ENCODE data around the gene METTL23. TPM values are rescaled to one million over a fixed set of nuclear protein-coding genes. Genes with fewer than 3 reads are reported as not detected.
"Not testable (repeated sequence)": the region's sequence is repeated elsewhere in the genome, so short reads cannot be mapped to it uniquely, and the experiment has no call there.

METTL23 gene
- total RNA-seq, 1 donor from 2014 or later: 22.8 TPM

DNA sequence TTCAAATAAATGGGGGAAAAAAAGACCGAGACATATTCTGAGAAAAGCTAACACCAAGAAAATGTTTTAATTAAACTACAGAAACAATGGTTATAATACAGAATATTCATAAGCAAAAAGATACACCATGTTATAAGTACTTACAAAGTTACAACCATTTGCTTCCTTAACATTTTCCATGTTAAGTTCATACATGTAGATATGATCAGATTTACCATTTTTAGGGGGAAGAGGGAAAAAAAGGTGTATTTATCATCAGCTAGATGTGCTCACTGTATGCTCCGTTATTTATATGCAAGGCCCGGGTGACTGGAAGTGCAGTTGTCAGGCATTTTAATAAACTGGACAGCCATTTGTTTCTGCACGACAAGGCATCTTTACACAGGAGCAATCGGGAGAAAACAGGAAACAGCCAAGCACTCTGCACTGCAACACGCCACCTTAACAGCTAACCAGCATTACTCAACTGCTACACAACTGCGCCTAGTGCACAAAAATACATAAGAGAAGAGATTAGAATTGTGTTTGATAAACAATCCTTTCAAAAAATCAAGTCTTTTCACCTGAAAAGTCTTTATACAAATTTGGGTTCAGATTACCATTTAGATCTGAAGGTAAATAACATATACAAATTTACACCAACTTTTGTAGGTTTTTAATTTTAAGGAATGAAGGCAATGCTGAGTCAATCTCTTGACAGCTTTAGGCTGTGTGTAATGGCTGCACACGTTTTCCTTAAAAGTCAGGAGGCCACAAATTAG, 7.6 kb downstream of the METTL23 start:
- peak; percentile 55 to 80 for DNase-seq (ENCODE audit: low read depth in 2 of 2)

DNA sequence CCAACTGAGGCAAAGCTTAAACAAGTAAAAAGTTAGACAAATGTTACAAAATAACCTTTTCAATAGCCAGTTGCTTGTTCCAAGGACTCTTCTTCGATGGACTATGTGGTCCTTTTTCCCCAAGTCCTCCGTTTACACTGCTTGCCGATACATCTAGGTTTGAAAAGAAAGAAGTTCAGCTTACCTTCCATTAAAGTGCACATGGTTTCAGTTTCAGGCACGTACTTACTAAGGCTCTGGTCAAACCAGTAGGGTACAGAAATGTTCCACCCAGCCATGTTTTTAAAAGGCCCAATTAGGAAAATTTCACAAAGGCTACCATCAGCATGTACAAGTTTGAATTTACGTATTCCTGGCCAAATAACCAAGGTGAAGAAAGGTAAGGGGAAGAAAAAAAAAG, 8.4 kb downstream of the METTL23 start:
- peak; percentile 60 to 69 for DNase-seq (ENCODE audit: low read depth in 2 of 2)

DNA sequence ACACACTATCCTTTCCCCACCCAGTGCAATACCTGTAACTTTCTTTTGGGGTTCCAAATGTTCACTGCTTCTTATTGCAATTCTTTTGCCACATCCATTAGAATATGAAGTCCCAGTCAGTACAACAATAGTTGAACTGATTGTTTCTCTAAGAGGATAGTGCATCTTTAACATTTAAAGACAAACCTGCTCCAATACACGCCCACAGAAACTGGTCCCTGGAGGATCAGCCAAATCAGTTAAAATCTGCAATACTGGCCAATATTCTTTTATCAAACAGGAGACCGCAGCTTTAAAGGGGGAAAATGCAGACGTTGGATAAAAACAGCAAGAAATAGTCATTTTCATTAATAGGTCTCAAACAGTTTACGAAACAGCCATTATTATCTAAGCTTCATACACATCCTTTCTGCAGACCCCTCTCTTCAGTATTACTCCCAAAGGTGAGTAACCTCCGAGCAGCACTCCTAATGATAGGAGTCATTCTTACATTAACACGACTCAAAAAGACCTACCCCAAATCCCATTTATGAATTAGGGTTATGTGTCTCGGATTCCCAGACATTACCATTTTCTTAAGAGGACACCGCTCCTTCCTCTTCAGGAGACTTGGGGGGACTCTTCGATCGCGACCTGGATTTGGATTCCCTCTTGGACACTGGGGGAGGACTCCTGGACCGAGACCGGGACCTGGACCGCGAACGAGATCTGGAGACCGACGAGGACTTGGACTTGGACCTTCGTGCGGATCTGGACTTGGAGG, 9.1 kb downstream of the METTL23 start:
- no peak for DNase-seq (ENCODE audit: low read depth in 2 of 2)

DNA sequence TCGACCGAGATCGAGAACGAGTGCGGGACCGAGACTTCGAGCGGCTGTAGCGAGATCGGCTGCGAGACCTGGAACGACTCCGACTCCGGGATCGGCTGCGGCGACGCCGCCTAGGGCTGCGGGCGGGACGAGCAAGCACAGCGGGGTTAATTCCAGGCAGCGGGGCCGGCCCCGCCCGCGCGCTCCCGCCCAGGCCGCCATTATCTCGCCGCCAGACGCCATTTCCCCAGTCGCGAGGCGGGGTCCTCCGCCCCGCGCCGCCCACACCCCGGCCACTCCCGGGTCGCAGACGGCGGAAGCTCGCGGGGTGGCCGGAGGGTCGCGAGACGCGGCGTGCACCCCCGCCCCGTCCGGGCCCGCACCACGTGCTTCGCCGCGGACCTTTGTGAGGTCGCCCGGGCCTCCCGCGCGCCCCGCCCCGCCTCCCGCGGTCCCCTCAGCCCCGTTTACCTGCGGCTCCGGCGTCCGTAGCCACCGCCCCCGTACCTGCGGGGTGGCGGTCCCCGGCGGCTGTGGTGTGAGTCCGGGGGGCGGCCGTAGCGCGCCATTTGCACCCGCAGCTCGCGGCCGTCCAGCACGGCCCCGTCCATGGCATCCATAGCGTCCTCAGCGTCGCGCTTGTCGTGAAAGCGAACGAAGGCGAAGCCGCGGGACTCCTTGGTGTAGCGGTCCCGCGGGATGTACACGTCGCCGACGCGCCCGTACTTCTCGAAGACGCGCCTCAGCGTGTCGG, 9.9 kb downstream of the METTL23 start:
- peak; percentile 78 to 85 for DNase-seq (ENCODE audit: low read depth in 2 of 2)

DNA sequence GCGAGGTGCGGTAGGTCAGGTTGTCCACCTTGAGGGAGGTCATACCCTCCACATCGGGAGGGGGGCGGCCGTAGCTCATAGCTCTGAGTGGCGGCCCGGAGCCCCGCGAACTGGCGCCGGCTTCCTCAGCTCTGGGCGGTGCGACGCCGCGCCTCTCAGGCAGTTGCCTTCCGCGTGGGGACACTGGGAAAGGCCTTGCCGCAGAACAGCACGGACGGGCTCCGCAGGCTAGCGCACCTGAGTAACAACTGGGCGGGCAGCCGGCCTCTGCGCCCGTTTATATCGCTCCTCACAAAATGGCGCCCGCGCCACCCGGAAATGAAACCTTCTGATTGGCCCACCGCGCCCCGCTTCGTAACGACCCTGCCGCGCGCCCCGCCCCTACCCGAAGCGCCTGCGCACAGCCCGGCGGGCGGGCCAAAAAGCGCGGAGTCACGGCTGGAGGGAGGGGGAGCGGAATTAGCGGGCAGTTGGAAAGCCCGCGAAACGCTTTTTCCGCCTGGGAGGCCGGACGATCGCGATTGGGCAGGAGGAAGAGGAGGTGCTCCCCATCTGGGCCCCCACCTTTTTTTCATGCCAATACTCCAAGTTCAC, 10.5 kb downstream of the METTL23 start, which contains the start of gene SRSF2:
Gene SRSF2 (minus strand): TSS at position 250 of the 594 bp plus-strand sequence. CDS start 171 bp downstream, at position 79.
- peak; percentile 99 for DNase-seq (ENCODE audit: low read depth in 2 of 2)

DNA sequence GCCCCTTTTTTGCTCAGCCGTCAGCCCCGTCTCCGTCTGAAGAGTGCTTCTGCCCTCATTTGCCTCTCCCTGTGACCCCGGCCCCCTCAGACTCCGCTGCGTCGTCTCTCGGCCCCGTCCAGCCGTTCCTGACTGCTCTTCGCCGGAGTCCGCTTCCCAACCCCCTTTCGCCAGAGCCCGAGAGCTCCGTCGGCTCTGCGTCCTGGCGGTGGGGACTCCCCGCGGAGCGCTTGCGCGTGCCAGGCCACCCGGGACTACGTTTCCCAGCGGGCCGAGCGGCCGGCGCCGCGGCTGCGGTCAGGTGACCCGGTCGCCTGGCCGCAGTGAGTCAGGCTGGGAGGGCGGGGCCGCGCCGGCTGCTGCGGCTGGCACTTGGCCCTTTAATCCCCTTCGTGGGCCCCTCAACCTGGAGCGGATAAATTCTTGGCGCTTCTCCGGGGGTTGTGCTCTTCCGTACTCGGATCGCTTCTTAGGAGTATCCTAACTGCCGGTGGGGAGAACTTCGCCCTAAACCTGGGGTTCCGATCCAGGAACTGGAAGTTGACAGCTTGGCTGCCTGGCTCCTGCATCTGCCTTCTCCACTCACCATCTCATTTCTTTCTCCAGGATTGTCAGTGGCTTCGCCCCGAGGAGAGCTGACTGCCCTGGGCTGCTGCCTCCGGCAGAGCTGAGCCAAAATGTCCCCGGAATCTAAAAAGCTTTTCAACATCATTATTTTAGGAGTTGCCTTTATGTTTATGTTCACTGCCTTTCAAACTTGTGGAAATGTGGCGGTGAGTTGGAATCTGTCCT, 11.2 kb downstream of the METTL23 start, which contains the start of gene MFSD11:
Gene MFSD11 (plus strand): TSS at position 444 of the 792 bp plus-strand sequence. CDS start 234 bp downstream, at position 678.
- DNase-seq (ENCODE audit: low read depth in 2 of 2): peak; percentile 96 to 97

DNA sequence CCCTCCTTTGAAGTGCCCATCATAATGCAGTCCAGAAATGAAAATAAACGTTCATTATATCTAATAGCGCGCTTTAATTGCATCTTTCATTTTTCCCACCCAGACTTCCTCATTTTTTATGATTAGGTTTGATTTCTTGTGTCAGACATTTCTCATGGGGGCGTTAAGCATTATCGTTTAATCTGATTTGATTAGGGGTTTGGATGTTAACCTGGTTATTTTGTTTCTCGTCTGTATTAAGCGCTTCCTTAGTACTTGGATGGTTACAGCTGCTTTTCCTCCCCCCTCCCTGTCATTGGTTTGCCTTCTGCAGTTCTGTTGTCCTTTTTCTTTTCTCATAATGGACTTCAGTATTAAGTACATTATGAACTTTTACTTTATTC, 11.8 kb downstream of the METTL23 start:
- DNase-seq (ENCODE audit: low read depth in 2 of 2): peak in 1 of 2 donors; percentile 34

DNA sequence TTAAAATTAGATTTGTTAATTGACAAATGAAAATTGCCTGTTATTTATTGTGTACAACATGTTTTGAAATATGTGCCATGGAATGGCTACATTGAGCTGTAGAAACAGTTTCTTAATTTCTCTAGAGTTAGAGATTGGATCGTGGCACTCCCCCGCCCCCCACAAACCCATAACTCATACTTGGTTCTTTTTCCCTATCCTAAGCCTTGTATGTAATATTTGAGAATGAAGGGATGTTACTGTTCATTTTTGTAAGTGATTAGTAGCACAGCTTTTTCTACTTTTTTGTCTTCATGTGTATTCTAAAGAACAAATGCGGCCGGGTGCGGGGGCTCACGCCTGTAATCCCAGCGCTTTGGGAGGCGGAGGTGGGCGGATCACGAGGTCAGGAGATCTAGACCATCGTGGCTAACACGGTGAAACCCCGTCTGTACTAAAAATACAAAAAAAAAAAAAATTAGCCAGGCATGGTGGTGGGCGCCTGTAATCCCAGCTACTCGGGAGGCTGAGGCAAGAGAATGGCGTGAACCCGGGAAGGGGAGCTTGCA, 13.0 kb downstream of the METTL23 start:
- not testable (repeated sequence) for DNase-seq (ENCODE audit: low read depth in 2 of 2)

DNA sequence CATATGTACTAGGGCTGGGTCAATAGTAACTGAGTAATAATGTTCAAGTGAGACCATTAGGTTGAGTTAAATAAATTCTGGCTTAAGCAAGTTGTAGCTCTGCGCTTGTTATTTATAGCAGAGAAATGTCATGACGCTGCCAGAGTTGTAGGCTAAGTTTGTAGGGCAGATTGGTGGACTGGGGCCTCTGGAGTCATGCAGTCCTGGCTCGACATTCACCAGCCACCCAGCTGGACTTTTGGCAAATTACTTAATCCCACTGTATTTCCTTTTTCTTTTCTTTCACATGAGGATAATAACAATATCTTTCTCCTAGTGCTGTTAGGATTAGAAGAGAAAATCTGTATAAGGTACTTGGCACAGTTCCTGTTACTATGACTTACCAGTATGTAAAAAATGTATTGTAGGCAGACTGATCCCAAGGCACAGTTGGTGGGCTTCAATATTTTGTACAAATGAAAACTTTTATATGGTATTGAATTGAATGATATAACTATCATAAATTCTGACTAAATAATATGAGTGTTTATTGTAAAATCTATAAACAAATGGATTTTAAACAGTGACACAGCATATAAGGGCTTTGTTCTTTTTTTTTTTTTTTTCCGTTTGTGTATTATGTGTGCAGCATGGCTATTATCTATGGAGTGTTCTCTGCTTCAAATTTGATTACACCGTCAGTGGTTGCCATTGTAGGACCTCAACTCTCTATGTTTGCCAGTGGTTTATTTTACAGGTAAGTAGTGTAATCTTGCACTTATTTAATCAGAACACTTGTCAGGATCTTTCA, 13.9 kb downstream of the METTL23 start:
- no peak for DNase-seq (ENCODE audit: low read depth in 2 of 2)

DNA sequence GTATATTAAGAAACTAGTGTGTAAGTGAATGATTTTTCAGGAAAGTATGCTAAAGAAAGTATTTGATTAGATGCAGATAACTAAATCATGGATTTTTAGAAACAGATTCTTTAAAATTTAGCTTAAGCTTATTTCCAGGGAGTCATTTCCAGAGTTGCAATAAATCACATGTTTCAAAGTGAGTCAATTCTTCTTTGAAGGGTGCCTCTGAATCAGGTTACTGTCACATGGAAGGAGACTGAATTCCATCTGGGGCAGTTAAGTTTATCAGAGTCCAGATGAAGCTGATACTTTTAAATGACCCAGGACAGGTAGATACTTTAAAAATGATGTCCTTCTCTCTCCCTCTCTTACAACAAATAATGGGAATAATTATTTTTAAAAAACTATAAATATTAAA, 16.3 kb downstream of the METTL23 start:
- no peak for DNase-seq (ENCODE audit: low read depth in 2 of 2)

DNA sequence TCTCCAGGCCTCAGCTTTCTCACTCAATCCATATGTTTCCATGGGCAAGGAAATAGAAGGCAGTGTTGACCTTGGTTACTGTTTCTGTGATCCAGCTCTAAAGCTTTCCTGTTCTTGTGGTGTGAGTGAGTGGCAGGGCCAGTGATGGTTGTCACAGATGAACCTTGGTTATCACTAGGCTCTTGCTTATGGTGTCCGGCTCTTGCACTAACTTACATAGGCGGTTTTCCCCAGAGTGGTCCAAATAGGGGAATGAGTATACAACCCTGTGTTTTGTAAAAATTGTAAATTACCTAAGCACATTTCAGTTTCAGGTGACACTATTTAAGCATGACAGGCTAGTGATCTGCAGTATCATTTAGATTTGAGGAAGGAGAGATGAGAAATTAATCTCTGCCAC, 18.1 kb downstream of the METTL23 start:
- DNase-seq (ENCODE audit: low read depth in 2 of 2): no peak

DNA sequence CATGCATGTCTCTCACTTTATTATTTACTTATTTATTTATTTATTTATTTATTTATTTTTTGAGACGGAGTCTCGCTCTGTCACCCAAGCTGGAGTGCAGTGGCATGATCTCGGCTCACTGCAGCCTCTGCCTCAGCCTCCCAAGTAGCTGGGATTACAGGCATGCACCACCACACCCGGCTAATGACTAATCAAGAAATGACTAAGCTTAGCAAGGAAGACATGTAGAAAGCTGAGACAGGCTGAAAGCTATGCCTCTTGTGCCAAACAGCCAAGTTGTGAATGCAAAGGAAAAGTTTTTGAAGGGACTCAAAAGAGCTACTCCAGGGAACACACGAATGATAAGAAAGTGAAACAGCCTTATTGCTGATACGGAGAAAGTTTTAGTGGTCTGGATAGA, 19.1 kb downstream of the METTL23 start:
- peak in 1 of 2 donors; percentile 52 for DNase-seq (ENCODE audit: low read depth in 2 of 2)

DNA sequence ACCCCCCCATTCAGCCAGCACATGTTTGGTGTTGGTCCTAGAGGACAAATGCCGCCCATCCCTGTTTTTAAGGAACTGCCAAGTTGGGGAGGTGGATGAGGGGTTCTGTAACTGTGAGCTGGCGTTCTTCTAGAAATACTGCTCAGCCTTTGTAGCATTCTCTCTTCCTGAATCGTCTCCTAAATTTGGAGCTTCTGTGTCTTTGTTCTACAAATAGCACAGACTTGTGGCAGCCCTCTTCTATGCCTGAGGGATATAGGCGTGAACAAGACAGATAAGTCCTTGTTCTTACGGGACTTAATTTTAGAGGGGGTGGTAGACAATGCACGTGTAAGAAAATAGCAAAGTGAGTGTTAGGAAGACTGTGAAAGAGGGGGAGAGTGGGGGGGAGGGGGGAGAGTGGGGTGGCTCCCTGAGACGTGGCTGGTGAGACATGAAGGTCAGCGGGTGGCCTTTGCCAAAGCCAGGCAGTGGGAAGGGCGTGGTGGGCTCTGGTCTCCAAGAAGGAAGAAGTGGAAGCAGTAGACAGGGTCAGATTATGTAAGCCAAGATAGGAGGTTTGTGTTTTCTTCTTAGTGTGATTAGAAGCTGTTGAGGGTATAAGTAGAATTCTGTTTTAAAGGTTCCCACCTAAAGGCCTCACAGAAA, 21.2 kb downstream of the METTL23 start:
- no peak for DNase-seq (ENCODE audit: low read depth in 2 of 2)

DNA sequence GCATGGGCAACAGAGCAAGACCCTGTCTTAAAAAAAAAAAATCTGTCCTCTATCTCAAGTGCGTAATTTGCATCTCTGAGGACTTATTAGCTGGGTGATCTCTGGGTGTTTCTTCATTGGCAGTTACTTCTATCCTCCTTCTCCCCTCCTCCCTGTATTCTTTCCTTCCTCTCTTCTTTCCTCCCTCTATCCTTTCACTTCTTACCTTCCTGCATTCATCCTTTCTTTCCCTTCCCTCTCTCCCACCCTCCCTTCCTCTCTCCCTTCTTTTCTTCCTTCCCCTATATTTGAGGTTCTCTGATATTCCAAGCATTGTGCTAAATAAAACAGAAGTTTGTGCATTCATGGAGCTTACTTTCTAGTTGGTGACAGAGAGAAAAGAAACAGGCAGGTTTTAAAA, 22.0 kb downstream of the METTL23 start:
- no peak for DNase-seq (ENCODE audit: low read depth in 2 of 2)

DNA sequence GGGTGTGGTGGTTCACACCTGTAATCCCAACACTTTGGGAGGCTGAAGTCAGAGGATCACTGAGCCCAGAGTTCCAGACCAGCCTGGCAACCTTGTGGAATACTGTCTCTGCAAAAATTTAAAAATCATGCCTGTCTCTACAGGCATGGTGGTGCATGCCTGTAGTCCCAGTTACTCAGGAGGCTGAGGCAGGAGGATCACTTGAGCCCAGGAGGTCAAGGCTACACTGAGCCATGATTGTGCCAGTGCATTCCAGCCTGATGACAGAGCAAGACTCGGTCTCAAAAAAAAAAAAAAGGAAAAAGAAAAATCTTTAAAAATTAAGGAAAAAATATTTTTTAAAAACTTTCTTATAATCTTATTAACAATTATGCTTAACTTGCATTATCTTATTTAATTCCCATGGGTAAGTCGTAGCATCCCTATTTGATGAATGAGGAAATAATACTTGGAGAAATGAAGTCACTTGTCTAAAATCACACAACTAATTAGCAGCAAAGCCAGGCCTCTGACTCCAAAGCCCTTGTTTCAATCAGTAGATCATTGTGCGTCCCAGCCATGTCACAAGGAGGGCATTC, 24.9 kb downstream of the METTL23 start:
- no peak for DNase-seq (ENCODE audit: low read depth in 2 of 2)

DNA sequence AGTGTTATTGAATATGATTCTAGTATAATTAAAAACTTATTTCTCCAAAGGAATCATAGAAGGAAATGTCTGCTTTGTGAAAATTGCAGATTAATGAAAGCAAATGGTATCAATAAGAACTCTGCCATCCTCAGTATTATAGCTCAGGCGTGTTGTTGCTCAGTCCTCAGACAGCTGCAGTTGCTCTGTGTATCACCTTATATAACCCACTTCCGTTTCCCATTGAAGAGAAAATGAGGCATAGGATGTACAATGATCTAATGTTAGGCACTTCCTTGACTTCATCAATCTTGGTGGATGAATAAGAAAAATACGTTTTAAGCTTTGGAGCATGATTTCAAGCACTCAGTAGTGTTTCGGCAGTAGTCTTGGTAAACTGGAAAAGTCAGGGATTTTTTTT, 25.4 kb downstream of the METTL23 start:
- DNase-seq (ENCODE audit: low read depth in 2 of 2): peak in 1 of 2 donors; percentile 85

DNA sequence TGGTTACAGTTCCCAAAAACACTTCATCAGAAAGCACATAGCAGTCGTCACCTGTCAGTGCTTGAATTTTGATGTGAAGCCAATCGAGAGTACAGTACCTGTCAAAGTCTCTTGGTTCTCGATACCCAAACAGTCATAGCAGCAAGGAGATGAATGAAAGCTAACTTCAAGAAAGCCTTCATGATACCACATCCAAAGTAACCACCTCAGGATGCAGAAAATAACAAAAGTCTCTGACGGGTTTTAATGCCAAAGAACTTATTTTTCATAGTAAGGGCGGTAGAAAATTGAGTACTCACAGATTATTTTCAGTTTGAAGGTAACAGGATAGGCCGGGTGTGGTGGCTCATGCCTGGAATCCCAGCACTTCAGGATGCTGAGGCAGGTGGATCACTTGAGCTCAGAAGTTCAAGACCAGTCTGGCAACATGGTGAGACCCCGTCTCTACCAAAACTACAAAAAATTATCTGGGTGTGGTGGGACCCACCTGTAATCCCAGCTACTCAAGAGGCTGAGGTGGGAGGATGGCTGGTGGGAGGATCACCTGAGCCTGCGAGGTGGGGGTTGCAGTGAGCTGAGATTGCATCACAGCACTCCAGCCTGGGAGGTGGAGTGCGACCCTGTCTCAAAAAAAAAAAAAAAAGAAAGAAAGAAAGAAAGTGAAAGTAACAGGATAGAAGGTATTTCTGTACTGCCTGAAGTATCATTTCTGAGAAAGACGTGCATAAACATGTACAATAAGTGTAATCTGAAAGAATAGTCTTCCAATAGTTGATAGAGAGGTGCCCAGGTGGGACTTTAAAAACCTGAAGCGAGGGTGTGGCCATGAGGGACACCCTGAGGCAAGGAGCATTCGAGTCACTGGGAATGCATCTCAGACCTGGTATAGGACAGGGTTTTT, 26.7 kb downstream of the METTL23 start:
- no peak for DNase-seq (ENCODE audit: low read depth in 2 of 2)

DNA sequence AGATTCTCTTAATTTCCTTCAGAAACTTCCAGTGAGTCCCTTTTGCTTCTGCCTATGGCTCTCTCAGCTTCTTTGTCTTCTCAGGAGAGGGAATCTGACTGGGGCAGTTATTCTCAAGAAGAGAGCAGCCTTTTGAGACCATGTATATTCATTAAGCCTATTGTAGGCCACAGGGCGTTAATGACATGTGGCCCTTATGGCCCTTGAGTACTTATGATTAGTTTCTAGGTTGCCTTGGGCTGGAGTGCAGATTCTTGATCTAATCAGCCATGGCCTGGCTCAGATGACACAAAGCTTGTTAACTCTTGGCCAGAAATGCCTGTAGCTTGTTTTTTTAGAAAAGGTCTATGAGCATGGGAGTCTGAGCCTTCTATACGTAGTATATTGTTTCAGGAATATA, 28.6 kb downstream of the METTL23 start:
- DNase-seq (ENCODE audit: low read depth in 2 of 2): no peak
